GM12892 (cell line): ENCODE measurements around the gene TRAF6.
"Not testable (repeated sequence)": the region's sequence is repeated elsewhere in the genome, so short reads cannot be mapped to it uniquely, and the experiment has no call there.

Source experiments
- DNase-seq: peaks from one replicate; pipeline ENCODE4 v3.0.0; 2011; ENCODE audit not compliant: insufficient read length
- FAIRE-seq: peaks from 2 replicates; lab custom pipeline; 2011; peaks lifted over from hg19 to GRCh38; lab: Jason Lieb, UNC
- POLR2A ChIP-seq: IDR thresholded peaks from 2 replicates; pipeline ENCODE4 v1.6.1; 2011; ENCODE audit warnings: low read depth, low read length, control low read depth
- POLR2AphosphoS5 ChIP-seq: IDR thresholded peaks from 2 replicates; pipeline ENCODE4 v1.6.1; 2011; ENCODE audit warnings: low read depth, low read length, control low read depth
- TAF1 ChIP-seq: IDR thresholded peaks from 2 replicates; pipeline ENCODE4 v1.6.1; 2011; ENCODE audit warnings: low read depth, mild to moderate bottlenecking, control low read depth, low read length, borderline replicate concordance

Gene TRAF6

GRCh38 chr11:36513965-36514364, 3.9 kb upstream of the TRAF6 start:
- FAIRE-seq (no peak), DNase-seq (no peak)
- TF ChIP-seq POLR2A (no peak), TAF1 (no peak), POLR2AphosphoS5 (no peak)

GRCh38 chr11:36512016-36512415, 1.9 kb upstream of the TRAF6 start:
- TF ChIP-seq POLR2AphosphoS5 (no peak), TAF1 (no peak), POLR2A (no peak)
- DNase-seq (no peak), FAIRE-seq (no peak)

GRCh38 chr11:36511062-36511461, 990 bp upstream of the TRAF6 start:
- DNase-seq, FAIRE-seq: not testable (repeated sequence)

GRCh38 chr11:36510594-36510942, 496 bp upstream of the TRAF6 start:
- DNase-seq (no peak), FAIRE-seq (peak; percentile 21)
- TF ChIP-seq TAF1 (no peak), POLR2A (no peak), POLR2AphosphoS5 (no peak)

- FAIRE-seq (peak; percentile 46), DNase-seq (no peak)
- TF ChIP-seq TAF1 = no peak
- TF ChIP-seq POLR2AphosphoS5 = no peak
- no peak for TF ChIP-seq POLR2A
These were observed 852 bp downstream of the TRAF6 start for GRCh38 chr11:36509201-36509639.

GRCh38 chr11:36508743-36509142, 1.3 kb downstream of the TRAF6 start:
- no peak for TF ChIP-seq POLR2A
- TF ChIP-seq POLR2AphosphoS5 = no peak
- no peak for TF ChIP-seq TAF1
- DNase-seq (no peak), FAIRE-seq (peak; percentile 54)

GRCh38 chr11:36507824-36508489, 2.1 kb downstream of the TRAF6 start:
- DNase-seq (no peak), FAIRE-seq (peak; percentile 54)
- TF ChIP-seq POLR2AphosphoS5 (no peak), TAF1 (no peak), POLR2A (no peak)

GRCh38 chr11:36501236-36501635, 8.8 kb downstream of the TRAF6 start:
- peak; percentile 77 for FAIRE-seq
- TF ChIP-seq TAF1 (no peak), POLR2A (no peak), POLR2AphosphoS5 (no peak)

GRCh38 chr11:36500315-36500721, 9.8 kb downstream of the TRAF6 start:
- TF ChIP-seq POLR2A = peak; percentile 19; the same call in 1 of the 2 replicates
- no peak for TF ChIP-seq TAF1
- peak; percentile 87 for FAIRE-seq

More at GRCh38 chr11:36501236-36501635, 8.8 kb downstream of the TRAF6 start:
- DNase-seq = no peak

GRCh38 chr11:36499315-36499714, 10.8 kb downstream of the TRAF6 start:
- no peak for TF ChIP-seq TAF1
- DNase-seq (no peak), FAIRE-seq (no peak)

More at GRCh38 chr11:36500315-36500721, 9.8 kb downstream of the TRAF6 start:
- DNase-seq = no peak

- FAIRE-seq (no peak), DNase-seq (no peak)
- no peak for TF ChIP-seq POLR2A
- TF ChIP-seq TAF1 = no peak
- TF ChIP-seq POLR2AphosphoS5 = no peak
These were observed 11.4 kb downstream of the TRAF6 start for GRCh38 chr11:36498721-36499120.

- no peak for DNase-seq
- TF ChIP-seq POLR2AphosphoS5 = no peak
- TF ChIP-seq TAF1 = no peak
- TF ChIP-seq POLR2A = no peak
- FAIRE-seq = no peak
These were observed 16.7 kb downstream of the TRAF6 start for GRCh38 chr11:36493332-36493731.
